NCI-H460 (cell line): ENCODE results near the gene FAM227B. TPM values are rescaled to one million over a fixed set of nuclear protein-coding genes. Genes with fewer than 3 reads are reported as not detected.
"Not testable (repeated sequence)": the region's sequence is repeated elsewhere in the genome, so short reads cannot be mapped to it uniquely, and the experiment has no call there.

Experiments
- DNase-seq: peaks from one replicate; pipeline ENCODE4 v3.0.0-alpha.2; 2016; ENCODE audit warnings: low read depth; ENCODE audit errors: extremely low read depth
- total RNA-seq: library from RNA; depleted of rRNA; stranded (reverse); fragments of >200 nt; shearing (Covaris generic); gene quantifications from 2 replicates; pipeline ENCODE4 v1.2.3, GENCODE V29; 2014

The FAM227B gene
- total RNA-seq, 1 experiment from 2014 or later: 6.7 TPM

DNA sequence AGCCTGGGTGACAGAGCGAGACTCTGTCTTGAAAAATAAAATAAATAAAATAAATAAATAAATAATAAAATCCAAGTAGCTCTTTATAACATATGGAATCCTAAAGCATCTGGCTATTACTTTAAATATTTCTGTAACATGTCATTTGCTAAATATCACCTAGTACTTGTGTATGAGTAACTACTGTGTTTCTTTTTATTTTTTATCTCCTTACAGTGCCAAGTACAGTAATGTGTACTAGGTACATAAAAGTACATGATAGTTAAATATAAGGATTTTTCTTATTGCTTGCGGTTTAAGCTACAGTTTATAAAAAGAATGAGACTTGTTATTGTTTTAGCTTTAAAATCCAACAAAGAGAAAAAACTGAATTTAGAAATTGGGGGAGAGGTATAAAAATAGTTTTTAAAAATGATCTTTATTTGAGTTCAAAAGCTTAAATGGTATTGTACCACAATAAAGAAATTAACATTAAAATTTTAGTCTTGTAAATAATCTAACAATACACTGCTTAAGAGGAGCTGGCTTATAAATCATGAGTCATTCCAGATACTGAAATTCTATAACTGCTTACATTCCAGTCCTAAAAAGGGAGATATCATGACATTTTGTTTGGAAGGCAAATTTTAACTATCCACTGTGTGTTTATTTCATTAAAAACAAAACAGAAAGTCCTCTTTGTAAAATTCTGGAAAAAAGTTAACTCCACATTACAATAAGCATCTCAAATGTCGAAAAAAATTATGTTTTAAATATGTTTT is 124.4 kb downstream of the FAM227B start:
- DNase-seq: no peak

DNA sequence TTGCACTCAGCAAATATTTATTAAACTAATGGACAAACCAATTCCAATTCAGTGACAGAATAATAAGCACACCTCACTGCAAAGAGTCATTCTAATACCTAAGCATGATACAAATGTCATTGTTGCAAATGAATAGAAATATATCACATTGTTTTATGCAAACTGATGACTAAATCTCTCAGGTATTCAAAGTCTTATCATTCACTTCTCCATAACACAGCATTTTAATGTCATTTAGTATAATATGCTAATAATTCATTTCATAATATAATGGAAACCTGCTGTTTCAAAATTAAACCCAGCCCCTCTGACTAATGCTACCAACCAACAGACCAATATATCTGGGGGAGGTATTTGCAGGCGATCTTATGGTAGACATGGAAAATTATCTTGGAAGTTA is 125.8 kb downstream of the FAM227B start:
- DNase-seq: no peak

DNA sequence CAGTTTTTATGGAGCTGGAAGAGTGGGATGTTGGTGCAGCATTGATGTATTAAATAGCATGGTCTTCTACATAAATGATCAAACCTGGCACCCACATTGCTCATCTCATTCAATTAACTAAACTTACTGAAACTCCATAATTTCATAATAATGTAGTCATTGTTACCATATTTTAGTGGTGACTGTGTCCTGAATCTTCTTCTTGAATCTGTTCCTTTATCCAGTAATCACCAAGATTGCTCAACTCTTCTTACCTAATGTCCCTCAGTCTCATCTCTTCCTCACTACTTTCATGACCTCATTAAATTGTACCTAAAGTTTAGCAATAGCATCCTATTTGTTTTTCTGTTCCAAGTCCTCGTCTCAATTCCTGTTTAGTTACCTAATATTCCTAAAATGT is 127.8 kb downstream of the FAM227B start:
- no peak for DNase-seq

DNA sequence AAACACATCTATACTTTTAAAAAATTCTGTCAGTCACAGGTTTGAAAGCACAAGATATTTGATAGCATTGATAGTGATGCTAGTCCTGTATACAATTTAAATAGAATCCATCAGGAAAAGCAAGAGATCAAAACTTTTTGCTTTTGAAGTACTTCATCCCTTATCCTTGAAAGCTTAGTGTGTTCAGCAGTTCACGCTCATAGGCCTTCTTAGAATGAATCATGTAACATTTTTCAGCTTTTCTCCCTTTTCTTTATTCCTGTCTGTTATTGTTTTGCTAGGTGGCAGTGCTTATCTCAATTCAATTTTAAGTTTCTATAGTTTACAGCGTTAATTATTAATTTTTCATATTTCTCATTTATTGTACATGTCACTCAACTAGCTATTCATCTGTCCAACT is 128.5 kb downstream of the FAM227B start:
- DNase-seq: no peak

DNA sequence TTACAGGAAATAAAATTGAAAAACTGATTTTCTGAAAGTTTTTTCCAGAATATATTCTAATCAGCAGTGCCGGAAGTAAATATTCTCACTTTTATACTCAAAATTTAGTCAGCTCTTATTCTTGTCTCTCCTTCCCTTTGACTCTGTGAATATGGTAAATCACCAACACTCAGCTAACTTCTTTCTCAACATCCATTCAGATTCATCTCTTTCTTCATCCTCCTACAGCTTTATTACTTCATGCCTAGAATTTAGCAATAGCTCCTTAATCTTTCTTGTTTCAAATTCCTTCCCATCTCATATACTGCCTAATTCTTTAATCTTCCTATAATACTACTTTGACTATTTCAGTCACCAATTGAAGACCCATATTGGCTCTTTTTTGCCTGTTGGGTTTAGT is 129.7 kb downstream of the FAM227B start:
- DNase-seq: no peak

DNA sequence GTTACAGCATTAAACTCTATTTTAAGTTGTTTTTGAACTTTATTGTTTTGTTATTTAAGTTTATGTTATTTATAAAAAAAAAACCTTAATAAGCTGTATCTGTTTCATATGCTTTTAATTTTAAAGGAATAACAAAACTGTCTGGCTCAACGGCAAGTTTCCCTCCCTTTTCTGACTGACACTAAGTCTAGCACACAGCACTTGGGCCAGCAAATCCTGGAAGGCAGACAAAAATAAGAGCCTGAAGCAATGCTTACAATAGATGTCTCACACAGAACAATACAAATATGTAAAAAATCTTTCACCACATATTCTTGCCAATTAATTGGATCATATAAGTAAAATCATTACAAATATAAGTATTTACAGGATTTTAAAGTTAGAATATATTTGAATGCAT is 135.2 kb downstream of the FAM227B start:
- DNase-seq: not testable (repeated sequence)

DNA sequence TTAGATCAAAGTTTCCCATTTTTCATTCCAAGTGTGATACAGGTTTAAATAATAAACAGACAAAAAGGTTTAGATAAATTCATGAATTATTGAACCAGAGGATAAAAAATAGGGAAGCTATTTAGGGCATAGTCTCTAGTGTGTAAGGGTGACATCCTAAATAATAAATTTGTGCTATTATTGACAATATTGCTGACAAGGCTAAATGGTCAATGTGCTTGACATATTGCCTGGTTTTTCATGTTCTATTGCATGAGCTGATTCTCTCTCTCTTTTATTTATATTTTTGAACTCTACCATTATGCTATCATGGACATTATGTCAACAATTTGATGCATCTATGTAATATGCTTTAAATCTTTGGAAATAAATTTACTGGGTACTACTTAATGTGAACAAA is 141.6 kb downstream of the FAM227B start:
- not testable (repeated sequence) for DNase-seq

DNA sequence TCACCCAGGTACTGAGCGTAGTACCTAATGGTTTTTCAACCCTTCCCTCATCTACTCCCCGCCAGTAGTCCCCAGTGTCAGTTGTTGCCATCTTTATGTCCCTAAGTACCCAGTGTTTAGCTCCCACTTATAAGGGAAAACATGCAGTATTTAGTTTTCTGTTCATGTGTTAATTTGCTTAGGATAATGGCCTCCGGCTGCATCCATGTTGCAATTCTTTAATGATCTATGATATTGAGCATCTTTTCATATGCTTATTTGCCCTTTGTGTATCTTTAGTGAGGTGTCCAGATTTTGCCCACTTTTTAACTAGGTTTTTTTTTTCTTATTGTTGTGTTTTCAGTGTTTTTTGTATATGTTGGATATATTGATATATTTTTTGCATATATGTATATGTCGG is 142.6 kb downstream of the FAM227B start:
- DNase-seq: not testable (repeated sequence)

DNA sequence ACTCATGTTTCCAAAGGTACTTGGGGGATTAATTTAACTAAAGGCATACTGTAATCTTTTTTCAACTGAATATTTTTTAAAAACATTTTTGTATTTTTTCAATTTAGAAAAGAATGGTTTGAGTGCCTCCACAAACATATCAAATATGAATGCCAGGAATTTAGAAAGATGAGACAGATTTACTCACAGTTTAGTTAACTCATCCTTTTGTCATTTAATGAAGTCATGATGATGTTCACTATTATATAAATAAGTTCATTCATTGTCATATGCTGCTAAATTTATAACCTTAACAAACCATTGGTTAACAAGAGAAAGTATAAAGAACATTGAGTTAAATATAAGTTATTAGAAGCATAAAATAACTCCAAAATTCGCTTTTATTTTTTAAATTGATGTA is 147.6 kb downstream of the FAM227B start:
- no peak for DNase-seq

DNA sequence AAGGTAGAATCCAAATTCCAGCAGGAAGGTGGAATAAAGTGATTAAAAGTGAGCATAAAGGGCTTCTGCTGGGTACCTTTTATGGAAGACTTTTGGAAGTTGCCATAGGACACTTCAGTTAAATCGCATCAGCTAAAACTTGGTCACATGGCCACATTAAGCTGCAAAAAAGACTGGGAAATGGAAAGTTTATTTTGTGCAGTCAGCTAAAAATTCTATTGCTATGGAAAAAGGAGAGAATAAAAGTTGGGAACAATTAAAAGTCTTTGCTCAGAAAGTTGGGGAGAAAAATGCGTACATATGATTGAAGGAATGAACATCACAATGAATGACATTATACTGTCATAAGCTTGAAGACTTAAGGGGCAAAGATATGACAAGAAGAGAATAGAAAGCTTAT is 148.3 kb downstream of the FAM227B start:
- DNase-seq: no peak

DNA sequence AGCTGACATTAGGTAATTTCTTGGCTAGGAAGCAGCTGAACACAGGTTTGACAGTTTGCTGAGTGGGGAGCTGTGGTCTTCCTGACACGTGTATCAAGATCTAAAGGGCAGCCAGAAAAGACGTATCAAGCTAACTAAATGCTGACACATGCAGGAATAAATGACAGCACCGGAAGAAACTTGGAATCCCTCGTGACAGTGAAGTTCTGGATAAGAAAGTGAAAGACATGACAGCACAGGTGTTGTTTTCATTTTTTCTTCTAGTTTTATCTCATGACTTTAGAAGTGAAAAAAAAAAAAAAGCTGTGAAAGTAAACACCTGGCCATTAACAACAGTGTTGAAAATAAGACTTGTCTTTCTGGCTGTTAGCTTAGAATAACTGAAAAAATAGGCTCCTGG is 148.9 kb downstream of the FAM227B start:
- no peak for DNase-seq

DNA sequence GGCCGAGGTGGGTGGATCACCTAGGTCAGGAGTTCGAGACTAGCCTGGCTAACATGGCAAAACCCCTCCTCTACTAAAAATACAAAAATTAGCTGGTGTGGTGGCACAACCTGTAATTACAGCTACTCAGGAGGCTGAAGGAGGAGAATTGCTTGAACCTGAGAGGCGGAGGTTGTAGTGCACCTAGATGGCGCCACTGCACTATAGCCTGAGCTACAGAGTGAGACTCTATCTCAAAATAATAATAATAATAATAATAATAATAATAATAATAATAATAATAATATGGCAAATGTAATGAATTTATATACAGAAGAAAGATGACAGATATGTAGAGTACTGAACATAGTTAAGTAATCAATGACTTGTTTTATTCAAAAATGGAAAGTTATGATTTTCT is 149.4 kb downstream of the FAM227B start:
- not testable (repeated sequence) for DNase-seq

DNA sequence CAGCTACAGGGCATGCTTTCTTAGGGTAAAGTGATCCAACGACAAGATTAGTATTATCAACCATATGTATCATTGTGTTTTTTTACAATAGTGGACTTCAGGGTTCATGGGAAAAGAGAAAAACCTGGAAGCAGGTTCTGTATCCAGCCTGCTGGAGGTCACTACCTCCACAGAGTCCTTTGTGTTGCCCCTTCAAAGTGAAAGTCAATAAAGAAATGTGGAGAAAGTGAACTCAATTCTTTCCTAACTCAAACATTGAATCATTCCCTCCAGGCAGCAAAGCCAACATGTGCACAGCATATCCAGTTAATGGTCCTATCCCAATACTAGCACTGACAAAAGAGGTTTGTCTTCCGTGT is 152.2 kb downstream of the FAM227B start:
- peak; percentile 11 for DNase-seq

DNA sequence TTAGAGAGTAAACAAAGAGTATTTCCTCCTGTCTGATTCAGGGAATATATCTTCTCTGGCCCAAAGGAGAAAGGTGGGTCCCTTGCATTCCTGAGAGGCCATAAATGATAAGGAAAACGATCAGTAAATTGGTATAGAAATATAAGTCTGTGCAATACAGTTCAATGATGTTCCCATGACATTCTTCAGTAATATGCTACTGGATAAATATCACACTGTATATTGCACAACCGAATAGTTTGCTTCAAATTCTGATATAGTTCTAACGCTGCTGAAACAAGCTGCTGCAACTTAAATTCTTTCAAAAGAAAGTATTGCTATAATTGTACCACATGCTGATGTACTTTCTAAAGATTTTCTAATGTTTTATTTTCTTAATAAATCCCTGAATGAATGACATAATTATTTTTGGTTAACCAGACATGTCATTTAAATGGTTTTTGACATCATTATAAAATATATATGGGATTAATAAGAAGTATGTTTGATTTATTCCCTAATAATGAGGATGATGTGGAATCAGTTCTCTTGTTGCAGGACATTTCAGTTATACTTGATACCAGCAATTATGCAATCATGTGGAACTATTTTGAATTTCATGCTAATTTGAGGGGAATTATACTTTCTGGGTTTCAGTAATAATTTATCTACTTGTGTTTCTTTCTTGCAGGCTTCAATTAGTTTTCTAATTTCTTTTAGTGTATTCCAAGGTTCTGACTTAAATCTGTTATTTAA is 152.7 kb downstream of the FAM227B start:
- DNase-seq: no peak

DNA sequence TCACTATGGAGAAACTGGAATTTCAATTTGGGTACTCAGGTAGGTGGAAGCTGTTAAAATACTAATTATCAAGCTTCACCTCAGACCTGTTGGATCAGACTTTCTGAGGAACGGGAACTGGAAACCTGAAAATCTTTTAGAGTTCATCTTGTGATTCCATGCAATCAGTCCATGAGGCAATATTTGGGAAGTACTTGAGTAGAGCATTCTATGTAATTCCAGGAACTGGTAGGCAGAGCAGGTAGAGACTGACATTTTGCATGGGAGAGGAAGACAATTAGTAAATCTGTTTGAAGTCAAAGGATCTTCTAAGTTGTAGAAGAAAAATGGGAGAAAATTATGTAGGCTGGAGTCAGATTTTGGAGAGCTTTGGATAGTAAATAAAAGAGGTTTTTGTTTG is 154.5 kb downstream of the FAM227B start:
- DNase-seq: no peak

DNA sequence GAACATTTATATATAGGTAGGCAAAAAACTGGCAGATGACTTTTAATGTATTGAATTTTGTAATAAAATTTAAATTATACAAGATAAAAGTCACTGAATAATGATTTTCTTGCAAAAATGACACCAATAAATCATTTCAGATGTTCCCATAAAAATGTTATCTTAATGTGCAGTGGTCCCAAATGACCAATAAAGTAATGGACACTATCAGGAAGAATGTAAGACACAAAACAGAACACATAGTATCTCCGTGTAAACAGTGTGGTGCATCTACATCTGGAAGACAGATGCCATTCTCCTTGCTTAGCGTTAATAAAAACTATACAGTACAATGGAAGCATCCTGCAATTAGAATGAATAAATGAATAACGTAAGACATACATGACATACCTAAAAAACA is 156.1 kb downstream of the FAM227B start:
- no peak for DNase-seq

DNA sequence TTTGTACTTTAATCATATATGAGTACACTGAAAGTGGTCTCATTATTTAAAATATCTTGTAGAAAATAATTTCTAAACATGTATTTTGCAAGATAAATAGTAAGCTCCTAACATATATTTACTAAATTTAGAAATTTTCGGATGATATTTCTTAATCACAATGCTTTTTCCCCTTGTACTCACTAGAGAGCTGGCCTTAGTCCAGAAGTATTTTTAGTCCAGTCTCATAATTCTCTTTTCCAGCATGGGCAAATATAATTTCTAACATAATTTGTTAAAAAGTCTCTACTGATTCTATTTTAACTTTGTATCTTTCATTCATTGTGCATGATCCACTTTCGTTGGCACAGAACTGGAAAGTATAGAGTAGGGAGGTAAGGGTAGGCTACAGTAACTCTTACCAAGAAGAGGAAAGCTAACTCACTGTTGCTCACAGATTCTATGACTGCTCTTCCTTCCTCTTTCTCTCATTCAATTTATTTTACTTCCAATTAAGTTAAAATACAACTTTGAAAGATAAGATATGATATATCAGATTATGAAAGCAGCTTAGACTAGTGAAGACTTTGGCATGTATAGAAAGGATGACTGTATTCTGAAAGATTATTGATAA is 158.3 kb downstream of the FAM227B start:
- no peak for DNase-seq

DNA sequence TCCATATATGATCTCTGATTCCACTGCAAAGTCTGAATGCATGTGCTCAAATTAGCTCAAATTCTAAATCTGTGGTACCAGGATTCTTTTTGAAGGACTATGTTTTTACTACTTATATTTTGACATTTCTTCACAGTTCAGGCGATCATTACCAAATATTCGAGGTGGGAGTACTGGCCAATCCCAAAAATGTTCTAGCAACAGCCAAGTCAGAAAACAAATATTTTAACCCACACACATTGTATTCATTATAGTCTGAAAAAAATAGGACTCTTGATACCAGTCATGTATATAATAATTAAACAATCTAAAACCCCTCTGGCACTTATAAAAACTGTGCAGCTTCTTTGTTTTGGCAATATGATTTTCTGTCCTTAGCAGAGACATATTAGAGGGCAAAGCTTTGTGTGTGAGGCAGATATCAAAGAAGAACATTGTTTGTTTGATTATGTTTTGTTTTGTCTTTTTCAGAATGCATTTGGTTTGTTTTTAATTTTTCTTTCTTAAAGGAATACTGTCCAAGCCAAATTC is 160.1 kb downstream of the FAM227B start:
- no peak for DNase-seq

DNA sequence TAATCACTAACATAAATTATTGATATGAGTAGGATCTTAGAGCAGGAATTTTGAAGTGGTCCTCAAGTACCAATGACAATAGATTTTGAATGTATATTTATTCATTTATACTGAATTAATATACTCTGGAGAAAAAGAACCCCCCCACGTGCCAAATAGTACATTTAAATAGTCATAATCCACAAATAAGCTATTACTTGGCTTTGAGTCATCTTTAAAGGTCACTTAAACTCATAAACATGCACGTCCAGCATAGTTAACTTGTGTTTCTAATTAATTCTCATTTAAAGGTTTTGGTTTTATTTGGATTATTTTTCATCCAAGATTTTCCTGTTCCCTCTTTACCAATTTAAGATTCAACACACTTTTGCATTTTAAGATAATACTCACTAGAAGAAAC is 162.5 kb downstream of the FAM227B start:
- DNase-seq: no peak

DNA sequence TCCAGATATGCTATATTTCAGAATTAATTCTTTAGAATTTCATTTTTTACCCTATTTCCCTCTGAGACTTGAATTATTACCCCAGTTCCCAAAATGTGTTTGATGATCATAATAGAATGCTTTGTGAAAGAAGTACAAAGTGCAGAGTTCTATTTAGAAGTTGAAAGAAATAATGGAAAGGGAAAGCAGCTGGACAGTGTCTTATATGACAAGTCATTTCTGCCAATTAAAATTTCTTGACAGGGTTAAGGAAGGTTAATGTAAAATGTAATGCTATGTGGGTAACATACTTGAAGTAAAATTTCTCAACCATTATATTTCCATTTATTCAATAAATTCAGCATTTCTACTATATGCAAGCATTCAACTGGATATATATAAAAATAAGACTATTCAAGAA is 164.5 kb downstream of the FAM227B start:
- DNase-seq: no peak

DNA sequence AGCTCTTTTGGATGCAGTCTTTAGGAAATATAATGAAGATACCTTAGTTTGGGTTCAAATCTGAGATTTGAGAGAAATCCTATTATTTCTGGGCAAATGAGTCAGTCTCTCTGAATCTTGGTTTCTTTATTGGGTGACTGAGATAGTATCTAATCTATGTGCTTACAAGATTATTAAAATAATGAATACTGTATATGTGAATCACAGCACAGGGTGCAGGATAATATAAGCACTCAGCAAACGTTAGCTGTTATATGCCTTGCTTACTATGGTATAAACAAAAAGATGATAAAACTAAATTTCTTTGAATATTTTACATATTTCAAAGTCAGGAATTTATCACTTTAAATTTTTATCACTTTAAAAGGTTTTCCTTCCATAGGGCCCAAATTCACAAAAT is 168.0 kb downstream of the FAM227B start:
- no peak for DNase-seq

DNA sequence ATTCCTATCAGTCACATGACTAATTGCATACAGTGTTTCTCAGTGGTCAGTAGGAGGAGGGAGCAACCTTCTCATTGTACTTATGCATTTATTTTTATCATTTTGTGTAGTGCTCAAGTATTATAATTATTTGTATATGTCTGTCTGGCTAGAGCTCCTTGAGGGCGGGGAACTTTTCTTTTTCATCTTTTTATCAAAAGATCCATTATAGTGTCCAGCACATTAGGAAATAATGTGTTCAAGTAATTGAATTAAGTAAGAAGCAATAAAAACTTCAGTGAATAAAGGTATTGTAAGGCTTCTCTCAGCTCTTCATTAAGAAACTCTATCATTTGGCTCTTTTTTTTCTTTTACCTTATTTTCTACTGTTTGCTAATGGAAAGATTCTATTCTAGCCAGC is 178.8 kb downstream of the FAM227B start:
- no peak for DNase-seq
